Urinary bladder (tissue), 2 donors: ENCODE results near the gene SMIM10L1. TPM values are rescaled to one million over a fixed set of nuclear protein-coding genes. Genes with fewer than 3 reads are reported as not detected.

Experiments
- polyA plus RNA-seq: library from polyadenylated mRNA; stranded (reverse); fragments of 200-250 nt; gene quantifications from one replicate; pipeline ENCODE4 v1.2.3, GENCODE V29; 2013
- total RNA-seq: library from RNA; depleted of rRNA; stranded (reverse); fragments of >200 nt; gene quantifications from one replicate; pipeline ENCODE4 v1.2.3, GENCODE V29; 2014
- donor health status: healthy.

The SMIM10L1 gene
- total and polyA plus RNA-seq, 2 donors = 10.8 to 12.8 TPM

Other genes starting within 250 kb of the SMIM10L1 start
- not detected for gene PRH2, start 242.0 kb upstream of the SMIM10L1 start, total RNA-seq
- not detected for gene PRH2, start 242.0 kb upstream of the SMIM10L1 start, polyA plus RNA-seq
- 20.3 TPM for gene TAS2R14, start 231.9 kb upstream of the SMIM10L1 start, total RNA-seq
- gene TAS2R14, start 231.9 kb upstream of the SMIM10L1 start, polyA plus RNA-seq = 1.2 TPM
- gene TAS2R50, start 184.3 kb upstream of the SMIM10L1 start, total RNA-seq = 20.0 TPM
- gene TAS2R50, start 184.3 kb upstream of the SMIM10L1 start, polyA plus RNA-seq = not detected
- 23.7 TPM for gene TAS2R20, start 172.9 kb upstream of the SMIM10L1 start, total RNA-seq
- gene TAS2R20, start 172.9 kb upstream of the SMIM10L1 start, polyA plus RNA-seq = 0.22 TPM
- 24.5 TPM for gene TAS2R19, start 148.6 kb upstream of the SMIM10L1 start, total RNA-seq
- gene TAS2R19, start 148.6 kb upstream of the SMIM10L1 start, polyA plus RNA-seq = 0.24 TPM
- 27.1 TPM for gene TAS2R31, start 139.8 kb upstream of the SMIM10L1 start, total RNA-seq
- gene TAS2R31, start 139.8 kb upstream of the SMIM10L1 start, polyA plus RNA-seq = 0.15 TPM
- 11.7 TPM for gene TAS2R46, start 108.9 kb upstream of the SMIM10L1 start, total RNA-seq
- not detected for gene TAS2R46, start 108.9 kb upstream of the SMIM10L1 start, polyA plus RNA-seq
- 23.7 TPM for gene TAS2R43, start 78.9 kb upstream of the SMIM10L1 start, total RNA-seq
- gene TAS2R43, start 78.9 kb upstream of the SMIM10L1 start, polyA plus RNA-seq = not detected
- gene TAS2R30, start 36.5 kb upstream of the SMIM10L1 start, total RNA-seq = 42.9 TPM
- gene TAS2R30, start 36.5 kb upstream of the SMIM10L1 start, polyA plus RNA-seq = not detected
- gene TAS2R42, start 15.7 kb downstream of the SMIM10L1 start, total RNA-seq = not detected
- not detected for gene TAS2R42, start 15.7 kb downstream of the SMIM10L1 start, polyA plus RNA-seq
- not detected for gene PRB3, start 98.5 kb downstream of the SMIM10L1 start, total RNA-seq
- gene PRB3, start 98.5 kb downstream of the SMIM10L1 start, polyA plus RNA-seq = not detected
- not detected for gene PRB4, start 139.2 kb downstream of the SMIM10L1 start, total RNA-seq
- not detected for gene PRB4, start 139.2 kb downstream of the SMIM10L1 start, polyA plus RNA-seq
- not detected for gene PRB2, start 224.4 kb downstream of the SMIM10L1 start, total RNA-seq
- not detected for gene PRB2, start 224.4 kb downstream of the SMIM10L1 start, polyA plus RNA-seq